Naive thymus-derived CD8-positive, alpha-beta T cell (primary cell): ENCODE data around the gene CCDC183. TPM values are rescaled to one million over a fixed set of nuclear protein-coding genes. Genes with fewer than 3 reads are reported as not detected.
A peak's percentile ranks its signal among the peaks of the same experiment; 100 is the strongest.
"Not testable (repeated sequence)": the region's sequence is repeated elsewhere in the genome, so short reads cannot be mapped to it uniquely, and the experiment has no call there.

ENCODE experiments used
- ATAC-seq, 2 donors: fragments of 150-1000 bp; cut with Tn5 transposase in 1 of 2; sonication (Bioruptor Pico), chemical (Tn5 transposase) in 1 of 2; 1 replicate in 1 of 2; 2 replicates in 1 of 2; pipeline ENCODE4 v1.10.0; 2021; ENCODE audit warnings: mild to moderate bottlenecking in 2 of 2, moderate library complexity in 2 of 2
- POLR2A ChIA-PET: fragments of 350-600 bp; sonication (Branson Sonifier 250); formaldehyde crosslinking; loops from one replicate; lab custom pipeline; 2021; ENCODE audit warnings: antibody characterized with exemption; lab: Charles Lee
- DNase-seq, 10 donors: peaks; one replicate each; pipeline versions ENCODE4 v3.0.0 to v3.0.0-alpha.2; 2020 to 2022
- H3K27ac Mint-ChIP-seq, 10 donors: one replicate each; pipeline ENCODE4 v1.8.0; 2020 to 2022; ENCODE audit warnings: mild to moderate bottlenecking in 10 of 10, mixed read lengths in 10 of 10, moderate library complexity in 4 of 10, inconsistent platforms in 1 of 10
- H3K27me3 Mint-ChIP-seq, 5 donors: one replicate each; pipeline ENCODE4 v1.8.0; 2021 to 2022; ENCODE audit warnings: mixed read lengths in 5 of 5
- H3K36me3 Mint-ChIP-seq, 3 donors: one replicate each; pipeline ENCODE4 v1.8.0; 2020 to 2022; ENCODE audit warnings: mixed read lengths in 3 of 3, mild to moderate bottlenecking in 2 of 3, inconsistent platforms in 1 of 3
- H3K4me1 Mint-ChIP-seq, 4 donors: one replicate each; pipeline ENCODE4 v1.8.0; 2021 to 2022; ENCODE audit warnings: mixed read lengths in 4 of 4
- H3K4me3 Mint-ChIP-seq, 10 donors: one replicate each; pipeline ENCODE4 v1.8.0; 2020 to 2022; ENCODE audit warnings: mild to moderate bottlenecking in 10 of 10, mixed read lengths in 10 of 10, moderate library complexity in 6 of 10, inconsistent platforms in 1 of 10
- H3K9me3 Mint-ChIP-seq, 9 donors: one replicate each; pipeline ENCODE4 v1.8.0; 2020 to 2022; ENCODE audit warnings: mixed read lengths in 9 of 9, mild to moderate bottlenecking in 3 of 9, inconsistent platforms in 1 of 9, moderate library complexity in 1 of 9
- polyA plus RNA-seq, 3 donors: library from polyadenylated mRNA; unstranded; fragments of 300-500 nt; fragmentation: Illumina TruSeq; gene quantifications; one replicate each; pipeline ENCODE4 v1.2.3, GENCODE V29; 2021
- total RNA-seq, 8 experiments: library from RNA in 2 of 8; stranded (reverse) in 2 of 8; gene quantifications; one replicate each; pipeline ENCODE4 v1.2.3 and lab custom pipeline; 2021 to 2026

CCDC183 gene
- total and polyA plus RNA-seq, 5 experiments from 2014 or later = 0.18 to 2.3 (median 1.4) TPM; not detected in 2

GRCh38 chr9:136774416-136775045 is 21.6 kb upstream of the CCDC183 start:
- DNase-seq (no peak), ATAC-seq (no peak)
- Mint-ChIP-seq H3K27me3 (peaks cover 1 to 36% (median 16%) of the 10 kb centered on the region in 5 donors), H3K4me3 (no peak overlapping the region), H3K27ac (no peak overlapping the region), H3K36me3 (peaks cover 0 to 3% (median 0%) of the 10 kb centered on the region in 3 donors), H3K9me3 (peaks cover 0 to 5% (median 0%) of the 10 kb centered on the region in 9 donors), H3K4me1 (peaks cover 4 to 13% (median 7%) of the 10 kb centered on the region in 4 donors)
- POLR2A ChIA-PET = interaction anchor here (0.6 kb wide), 1 partner anchor 12 kb away, joined by 3 read pairs; no protein-coding TSS in a partner anchor

DNA sequence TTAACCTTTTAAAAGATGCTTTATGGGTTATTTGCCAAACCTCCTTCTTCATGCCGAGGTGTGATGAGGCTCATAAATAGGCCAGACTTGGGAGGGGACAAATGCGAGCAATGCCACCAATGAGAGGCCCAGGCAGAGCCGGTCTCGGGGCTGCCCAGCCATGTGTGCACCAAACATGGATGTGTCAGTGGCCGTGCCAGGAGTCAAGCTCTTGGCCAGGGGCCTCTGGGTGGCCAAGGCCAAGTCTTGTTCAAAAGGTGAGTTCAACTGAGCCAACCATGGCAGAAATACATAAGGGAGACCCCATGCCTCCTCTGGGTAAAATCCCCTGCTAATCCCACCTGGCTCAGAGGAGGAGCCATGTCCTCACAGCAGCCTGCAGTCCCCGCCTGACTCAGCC is 20.9 kb upstream of the CCDC183 start:
- Mint-ChIP-seq H3K27me3 (peaks cover 1 to 31% (median 14%) of the 10 kb centered on the region in 5 donors), H3K4me3 (no peak overlapping the region), H3K27ac (peak overlapping the region in 1 of 10 donors; percentile 56), H3K36me3 (peaks cover 0 to 3% (median 0%) of the 10 kb centered on the region in 3 donors), H3K9me3 (peaks cover 0 to 5% (median 0%) of the 10 kb centered on the region in 9 donors), H3K4me1 (peaks cover 3 to 7% (median 5%) of the 10 kb centered on the region in 4 donors)
- no peak for ATAC-seq
- POLR2A ChIA-PET = no interaction called here
- DNase-seq = no peak

- DNase-seq (no peak), ATAC-seq (no peak)
- no peak overlapping the region for H3K27ac Mint-ChIP-seq
- H3K9me3 Mint-ChIP-seq = peaks cover 0 to 5% (median 0%) of the 10 kb centered on the region in 9 donors
- H3K4me3 Mint-ChIP-seq = no peak overlapping the region
- H3K27me3 Mint-ChIP-seq = peaks cover 1 to 29% (median 14%) of the 10 kb centered on the region in 5 donors
- peaks cover 0 to 3% (median 0%) of the 10 kb centered on the region in 3 donors for H3K36me3 Mint-ChIP-seq
- H3K4me1 Mint-ChIP-seq = peaks cover 2 to 7% (median 5%) of the 10 kb centered on the region in 4 donors
- POLR2A ChIA-PET = no interaction called here
These were observed 19.2 kb upstream of the CCDC183 start for GRCh38 chr9:136776947-136777346.

- Mint-ChIP-seq H3K4me1 (peaks cover 2 to 7% (median 5%) of the 10 kb centered on the region in 4 donors), H3K27me3 (peaks cover 1 to 29% (median 14%) of the 10 kb centered on the region in 5 donors), H3K36me3 (peaks cover 0 to 3% (median 0%) of the 10 kb centered on the region in 3 donors), H3K27ac (no peak overlapping the region), H3K9me3 (peaks cover 0 to 5% (median 0%) of the 10 kb centered on the region in 9 donors), H3K4me3 (no peak overlapping the region)
- POLR2A ChIA-PET = no interaction called here
- DNase-seq = no peak
- ATAC-seq = no peak
These were observed 18.8 kb upstream of the CCDC183 start for GRCh38 chr9:136777359-136777758.

- no peaks in the 10 kb centered on the region for H3K36me3 Mint-ChIP-seq
- ATAC-seq = no peak
- H3K27me3 Mint-ChIP-seq = peaks cover 0 to 29% (median 10%) of the 10 kb centered on the region in 5 donors
- no peak overlapping the region for H3K4me3 Mint-ChIP-seq
- no peaks in the 10 kb centered on the region for H3K9me3 Mint-ChIP-seq
- H3K27ac Mint-ChIP-seq = no peak overlapping the region
- peak in 1 of 10 donors; percentile 23 for DNase-seq
- H3K4me1 Mint-ChIP-seq = peaks cover 0 to 3% (median 0%) of the 10 kb centered on the region in 4 donors
- POLR2A ChIA-PET = interaction anchor here (1.2 kb wide), 1 partner anchor 247 kb away, joined by 3 read pairs; no protein-coding TSS in a partner anchor
These were observed 16.3 kb upstream of the CCDC183 start for GRCh38 chr9:136779808-136780207.

GRCh38 chr9:136782452-136782851 is 13.7 kb upstream of the CCDC183 start:
- H3K36me3 Mint-ChIP-seq = no peaks in the 10 kb centered on the region
- no peak for DNase-seq
- peaks cover under 1 to 4% (median 1%) of the 10 kb centered on the region in 4 donors for H3K4me1 Mint-ChIP-seq
- H3K4me3 Mint-ChIP-seq = no peak overlapping the region
- no peaks in the 10 kb centered on the region for H3K9me3 Mint-ChIP-seq
- peaks cover 2 to 21% (median 9%) of the 10 kb centered on the region in 5 donors for H3K27me3 Mint-ChIP-seq
- POLR2A ChIA-PET = no interaction called here
- ATAC-seq = no peak
- H3K27ac Mint-ChIP-seq = no peak overlapping the region

GRCh38 chr9:136784249-136784996 is 11.7 kb upstream of the CCDC183 start:
- Mint-ChIP-seq H3K4me1 (peaks cover 1 to 16% (median 9%) of the 10 kb centered on the region in 4 donors), H3K27me3 (peaks cover 0 to 5% (median 3%) of the 10 kb centered on the region in 5 donors), H3K9me3 (no peaks in the 10 kb centered on the region), H3K36me3 (no peaks in the 10 kb centered on the region), H3K4me3 (no peak overlapping the region), H3K27ac (no peak overlapping the region)
- ATAC-seq = no peak
- POLR2A ChIA-PET = no interaction called here
- no peak for DNase-seq

GRCh38 chr9:136784997-136785361 is 11.2 kb upstream of the CCDC183 start:
- DNase-seq (no peak), ATAC-seq (no peak)
- Mint-ChIP-seq H3K4me1 (peaks cover 1 to 16% (median 9%) of the 10 kb centered on the region in 4 donors), H3K36me3 (no peaks in the 10 kb centered on the region), H3K27ac (no peak overlapping the region), H3K27me3 (peaks cover 0 to 5% (median 3%) of the 10 kb centered on the region in 5 donors), H3K4me3 (no peak overlapping the region), H3K9me3 (no peaks in the 10 kb centered on the region)
- POLR2A ChIA-PET = no interaction called here

- not testable (repeated sequence) for H3K27ac Mint-ChIP-seq, H3K4me3 Mint-ChIP-seq
These were observed 10.4 kb upstream of the CCDC183 start for GRCh38 chr9:136785565-136786355.

GRCh38 chr9:136786451-136786850 is 9.7 kb upstream of the CCDC183 start:
- Mint-ChIP-seq H3K9me3 (no peaks in the 10 kb centered on the region), H3K27ac (no peak overlapping the region), H3K4me3 (no peak overlapping the region), H3K36me3 (no peaks in the 10 kb centered on the region), H3K27me3 (peaks cover 0 to 5% (median 3%) of the 10 kb centered on the region in 5 donors), H3K4me1 (peaks cover 1 to 25% (median 16%) of the 10 kb centered on the region in 4 donors)
- DNase-seq = no peak
- POLR2A ChIA-PET = interaction anchor here (0.6 kb wide), 2 partner anchors 346 to 788 kb away, joined by 3 to 6 read pairs; no protein-coding TSS in a partner anchor
- no peak for ATAC-seq

More at GRCh38 chr9:136785565-136786355, 10.4 kb upstream of the CCDC183 start:
- H3K36me3 Mint-ChIP-seq, DNase-seq, H3K9me3 Mint-ChIP-seq, H3K27me3 Mint-ChIP-seq, ATAC-seq: not testable (repeated sequence)
- POLR2A ChIA-PET = interaction anchor here (0.6 kb wide), 2 partner anchors 347 to 788 kb away, joined by 3 to 6 read pairs; no protein-coding TSS in a partner anchor
- H3K4me1 Mint-ChIP-seq = peaks cover 1 to 24% (median 14%) of the 10 kb centered on the region in 4 donors

- H3K36me3 Mint-ChIP-seq, H3K4me3 Mint-ChIP-seq, H3K27me3 Mint-ChIP-seq, H3K9me3 Mint-ChIP-seq, DNase-seq, H3K27ac Mint-ChIP-seq, ATAC-seq: not testable (repeated sequence)
- H3K4me1 Mint-ChIP-seq = peaks cover 1 to 29% (median 19%) of the 10 kb centered on the region in 4 donors
- POLR2A ChIA-PET = interaction anchor here (1.0 kb wide), 1 partner anchor 244 kb away, joined by 4 read pairs; no protein-coding TSS in a partner anchor
These were observed 9.2 kb upstream of the CCDC183 start for GRCh38 chr9:136786983-136787382.
